PC-9 (cell line): ENCODE data around the gene LDHD.

Experiments used
- EZH2 ChIP-seq: fragments of 200-600 bp; sonication (generic); IDR thresholded peaks from 2 replicates; pipeline ENCODE4 v1.8.0; 2017; ENCODE audit warnings: antibody characterized with exemption, low read depth
- TF ChIP-seq, protein P1 (sequence below): fragments of 200-600 bp; sonication (generic); conservative IDR thresholded peaks from 2 replicates; pipeline ENCODE4 v1.6.1; 2017; ENCODE audit warnings: mixed run types, antibody characterized with exemption, mild to moderate bottlenecking, moderate library complexity

DNA sequence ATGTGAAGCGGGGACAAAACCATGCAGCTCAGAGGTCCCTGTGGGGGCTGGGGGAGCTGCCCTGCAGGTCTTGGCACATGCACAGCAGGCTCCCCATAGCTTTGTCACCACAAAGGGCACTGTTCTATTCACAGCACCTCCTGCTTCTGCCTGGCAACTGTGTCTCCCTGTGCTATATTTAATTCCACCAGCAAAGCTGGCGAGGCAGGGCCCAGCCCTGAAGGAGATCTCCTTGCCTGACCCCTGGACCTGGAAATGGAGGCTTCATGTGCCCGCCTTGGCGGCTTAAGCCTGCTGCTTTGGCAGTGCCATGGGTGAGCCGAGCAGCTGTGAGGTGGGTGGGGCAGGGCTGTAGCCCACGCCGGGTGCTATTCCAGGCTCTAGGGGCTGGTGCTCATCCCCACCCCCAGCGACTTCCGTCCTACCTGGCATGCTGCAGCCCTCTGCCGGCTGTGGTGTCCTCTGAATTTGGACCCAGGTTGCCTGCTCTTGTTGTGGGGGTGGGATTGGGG is 6.8 kb downstream of the LDHD start:
- TF ChIP-seq, protein P1, sequence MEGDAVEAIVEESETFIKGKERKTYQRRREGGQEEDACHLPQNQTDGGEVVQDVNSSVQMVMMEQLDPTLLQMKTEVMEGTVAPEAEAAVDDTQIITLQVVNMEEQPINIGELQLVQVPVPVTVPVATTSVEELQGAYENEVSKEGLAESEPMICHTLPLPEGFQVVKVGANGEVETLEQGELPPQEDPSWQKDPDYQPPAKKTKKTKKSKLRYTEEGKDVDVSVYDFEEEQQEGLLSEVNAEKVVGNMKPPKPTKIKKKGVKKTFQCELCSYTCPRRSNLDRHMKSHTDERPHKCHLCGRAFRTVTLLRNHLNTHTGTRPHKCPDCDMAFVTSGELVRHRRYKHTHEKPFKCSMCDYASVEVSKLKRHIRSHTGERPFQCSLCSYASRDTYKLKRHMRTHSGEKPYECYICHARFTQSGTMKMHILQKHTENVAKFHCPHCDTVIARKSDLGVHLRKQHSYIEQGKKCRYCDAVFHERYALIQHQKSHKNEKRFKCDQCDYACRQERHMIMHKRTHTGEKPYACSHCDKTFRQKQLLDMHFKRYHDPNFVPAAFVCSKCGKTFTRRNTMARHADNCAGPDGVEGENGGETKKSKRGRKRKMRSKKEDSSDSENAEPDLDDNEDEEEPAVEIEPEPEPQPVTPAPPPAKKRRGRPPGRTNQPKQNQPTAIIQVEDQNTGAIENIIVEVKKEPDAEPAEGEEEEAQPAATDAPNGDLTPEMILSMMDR: no peak
- TF ChIP-seq EZH2: no peak
